GM12878 (cell line): ENCODE measurements around the gene FBLN1. TPM values are rescaled to one million over a fixed set of nuclear protein-coding genes. Genes with fewer than 3 reads are reported as not detected.

Source experiments
- ATAC-seq: fragments of 200-7000 bp; cut with Tn5 transposase; 3 replicates; pipeline ENCODE4 v1.9.1; 2020; ENCODE audit warnings: mild to moderate bottlenecking, moderate library complexity
- BruUV-seq: library from RNA; stranded (reverse); fragments of 400-500 nt; replicated peaks from 2 replicates; lab custom pipeline; 2021; lab: Mats Ljungman, UMichigan
- CTCF ChIA-PET: fragments of 300-600 bp; sonication (Branson Sonifier 250); formaldehyde crosslinking; extraction: SDS; loops from one replicate; lab custom pipeline; 2021; ENCODE audit warnings: inconsistent platforms; lab: Yijun Ruan, JAX
- POLR2A ChIA-PET: fragments of 350-600 bp; formaldehyde crosslinking; extraction: SDS; loops from one replicate; lab custom pipeline; 2021; ENCODE audit warnings: inconsistent platforms; lab: Charles Lee
- RAD21 ChIA-PET: fragments of 300-600 bp; sonication (Branson Sonifier 250); formaldehyde crosslinking; loops from one replicate; lab custom pipeline; 2023; ENCODE audit warnings: antibody characterized with exemption; ENCODE audit not compliant: unreplicated experiment; lab: Charles Lee
- SMC1A ChIA-PET: fragments of 300-600 bp; sonication (Branson Sonifier 250); formaldehyde crosslinking; loops from one replicate; lab custom pipeline; 2023; ENCODE audit not compliant: unreplicated experiment, uncharacterized antibody; lab: Charles Lee
- DNase-seq: peaks from one replicate; pipeline ENCODE4 v3.0.0-alpha.2; 2011; ENCODE audit warnings: low read depth, low spot score
- FAIRE-seq: peaks from 3 replicates; lab custom pipeline; 2011; peaks lifted over from hg19 to GRCh38; lab: Jason Lieb, UNC
- H2AFZ ChIP-seq: 2 replicates; pipeline ENCODE4 v1.6.0; 2011; ENCODE audit warnings: low read depth, low read length, control low read depth; ENCODE audit not compliant: control insufficient read depth
- H3K27ac ChIP-seq: 2 replicates; pipeline ENCODE4 v1.5.1; 2011; ENCODE audit warnings: control low read depth; ENCODE audit not compliant: control insufficient read depth, insufficient read depth
- H3K27me3 ChIP-seq, 2 experiments: replicated peaks in 1 of 2; 2 replicates each; pipeline versions ENCODE4 v1.6.0 to v1.6.1; 2011; ENCODE audit warnings: low read length in 1 of 2; ENCODE audit not compliant: control insufficient read depth in 2 of 2, insufficient read depth in 2 of 2
- H3K36me3 ChIP-seq, 2 experiments: 2 replicates each; pipeline ENCODE4 v1.5.1; 2011; ENCODE audit warnings: low read length in 1 of 2; ENCODE audit not compliant: control insufficient read depth in 2 of 2, insufficient read depth in 2 of 2
- H3K4me1 ChIP-seq: 2 replicates; pipeline ENCODE4 v1.6.1; 2011; ENCODE audit warnings: mild to moderate bottlenecking, low read length, moderate library complexity, mixed read lengths; ENCODE audit not compliant: control insufficient read depth, insufficient read depth
- H3K4me2 ChIP-seq: 2 replicates; pipeline ENCODE4 v1.6.0; 2011; ENCODE audit warnings: control low read depth; ENCODE audit not compliant: control insufficient read depth, insufficient read depth
- H3K4me3 ChIP-seq: fragments of 200-600 bp; sonication (generic); 2 replicates; pipeline ENCODE4 v1.5.1; 2016
- H3K79me2 ChIP-seq: 2 replicates; pipeline ENCODE4 v1.6.0; 2011; ENCODE audit warnings: low read length; ENCODE audit not compliant: control insufficient read depth, insufficient read depth
- H3K9ac ChIP-seq: 2 replicates; pipeline ENCODE4 v1.8.0; 2011; ENCODE audit warnings: low read length, control low read depth, mixed read lengths; ENCODE audit not compliant: control insufficient read depth, insufficient read depth
- H3K9me3 ChIP-seq: replicated peaks from 3 replicates; pipeline ENCODE4 v1.5.1; 2011; ENCODE audit warnings: mild to moderate bottlenecking, low read length; ENCODE audit not compliant: control insufficient read depth, insufficient read depth
- H4K20me1 ChIP-seq: 2 replicates; pipeline ENCODE4 v1.6.0; 2011; ENCODE audit not compliant: control insufficient read depth, insufficient read depth
- PAX5 ChIP-seq: IDR thresholded peaks from 2 replicates; pipeline ENCODE4 v1.6.1; 2011; ENCODE audit warnings: low read depth, low read length, borderline replicate concordance
- PRDM15 ChIP-seq: fragments of 450-650 bp; formaldehyde crosslinking; IDR thresholded peaks from 2 replicates; pipeline ENCODE4 v1.4.0; 2020; ENCODE audit warnings: mild to moderate bottlenecking, moderate library complexity
- RELB ChIP-seq: fragments of 450-650 bp; IDR thresholded peaks from 2 replicates; pipeline ENCODE4 v1.6.1; 2017; ENCODE audit warnings: low read depth, mild to moderate bottlenecking, moderate library complexity
- SMARCA5 ChIP-seq: fragments of 450-650 bp; IDR thresholded peaks from 2 replicates; pipeline ENCODE4 v1.6.1; 2017; ENCODE audit warnings: mild to moderate bottlenecking
- SP1 ChIP-seq: IDR thresholded peaks from one replicate; pipeline ENCODE4 v1.6.1; 2011; ENCODE audit warnings: low read depth, low read length
- WGBS: methylation state at CpG from one replicate; pipeline ENCODE4 v1.1.6; 2016; ENCODE audit warnings: low lambda C conversion rate; ENCODE audit not compliant: insufficient replicate concordance, insufficient coverage; ENCODE audit errors: missing lambda C conversion rate; 5-methylcytosine and 5-hydroxymethylcytosine counted together
- in situ Hi-C: fragments of 300-500 bp; cut with MboI; formaldehyde crosslinking; loops from 9 replicates; pipeline ENCODE4 v1.14.3; 2018; ENCODE audit warnings: mixed read lengths
- intact Hi-C: fragments of 100-400 bp; cut with micrococcal nuclease; formaldehyde crosslinking; loops from one replicate; pipeline ENCODE4 v1.14.2; 2022; ENCODE audit not compliant: unreplicated experiment
- polyA plus RNA-seq, 11 experiments: library from polyadenylated mRNA; depleted of rRNA in 4 of 11; unstranded in 6 of 11; stranded (reverse) in 5 of 11; fragments of >200 nt; fragmentation: Nextera tagmentation in 4 of 11; fragmentation: Illumina TruSeq in 1 of 11; extraction: Ambion mirVana in 4 of 11; extraction: Trizol in 1 of 11; gene quantifications; 1 replicate in 1 of 11; 2 replicates in 10 of 11; pipeline versions ENCODE4 v1.2.1 to v1.2.3, GENCODE V29; 2011 to 2016; ENCODE audit warnings: inconsistent platforms in 2 of 11, missing spikeins in 2 of 11, low read depth in 1 of 11
- total RNA-seq, 4 experiments: library from RNA; depleted of rRNA in 3 of 4; stranded (reverse); fragments of >200 nt in 3 of 4; fragmentation: Illumina TruSeq in 1 of 4; extraction: Trizol in 1 of 4; gene quantifications; 2 replicates each; pipeline versions ENCODE4 v1.2.1 to v1.2.3, GENCODE V29; 2013 to 2021

FBLN1 gene
- total and polyA plus RNA-seq, 10 of the 15 experiments (the other 5 are each of a cell fraction or from before 2014, with no cell fraction given): 0.20 to 0.51 TPM; not detected in 8

- ChIA-PET RAD21 (no interaction called here), POLR2A (no interaction called here), CTCF (no interaction called here), SMC1A (no interaction called here)
- no peak overlapping the region for H3K27ac ChIP-seq
- ATAC-seq (no peak), FAIRE-seq (no peak), DNase-seq (no peak)
- no peaks in the 10 kb centered on the region for H3K79me2 ChIP-seq
- WGBS: 27% methylated on average over 4 of the region's 4 CpGs
- no peak overlapping the region for H3K9ac ChIP-seq
- TF ChIP-seq SMARCA5: no peak
- no peak for TF ChIP-seq PRDM15 (CRISPR knock-in tag)
- TF ChIP-seq RELB: no peak
- TF ChIP-seq SP1: no peak
- no peak for TF ChIP-seq PAX5
- no peak overlapping the region for H3K4me3 ChIP-seq
- in situ Hi-C loops: loop anchor here (5.0 kb wide), 1 partner anchor 52 kb away; no protein-coding TSS in a partner anchor
- intact Hi-C loops: no loop called here
- H3K27me3 ChIP-seq: no peaks in the 10 kb centered on the region; a peak in 2 of 4 replicates
- no peaks in the 10 kb centered on the region for H3K36me3 ChIP-seq
- no TSS peak for BruUV-seq
- H3K4me1 ChIP-seq: no peaks in the 10 kb centered on the region
- no peaks in the 10 kb centered on the region for H3K9me3 ChIP-seq
- no peaks in the 10 kb centered on the region for H4K20me1 ChIP-seq
- H3K4me2 ChIP-seq: no peak overlapping the region
- no peak overlapping the region for H2AFZ ChIP-seq
Measured at GRCh38 chr22:45454275-45454674, 48.4 kb upstream of the FBLN1 start.
